ENCODE data around the gene SLC19A2. TPM values are rescaled to one million over a fixed set of nuclear protein-coding genes. Genes with fewer than 3 reads are reported as not detected.
A peak's percentile ranks its signal among the peaks of the same experiment; 100 is the strongest.
"Not testable (repeated sequence)": the region's sequence is repeated elsewhere in the genome, so short reads cannot be mapped to it uniquely, and the experiment has no call there.

SLC19A2 gene
- 10 to 100 TPM; 12.6 to 18.0 (median 14.1) TPM for polyA plus RNA-seq (ENCODE audit: insufficient read depth in 1 of 5, insufficient read length in 5 of 5, low replicate concordance in 1 of 5)
- long read RNA-seq, donor 1, partial matches to known transcripts, result 8 of 11 reads
- long read RNA-seq, donor 1, other reads (novel, unspliced or antisense), result 0 of 11 reads
- long read RNA-seq, donor 2, result 0 reads
- long read RNA-seq, donor 3, result 0 reads
- long read RNA-seq, donor 4, partial matches to known transcripts, result 0 of 1 reads
- long read RNA-seq, donor 4, other reads (novel, unspliced or antisense), result 0 of 1 reads
- long read RNA-seq, donor 5, partial matches to known transcripts, result 5 of 7 reads
- long read RNA-seq, donor 5, other reads (novel, unspliced or antisense), result 0 of 7 reads
- long read RNA-seq, donor 6, transcript SLC19A2-201 (6 exons, 3,671 nt), result major isoform, 6 of 6 reads
- long read RNA-seq, donor 6, partial matches to known transcripts, result 0 of 6 reads
- long read RNA-seq, donor 6, other reads (novel, unspliced or antisense), result 0 of 6 reads
- long read RNA-seq, donor 7, partial matches to known transcripts, result 6 of 7 reads
- long read RNA-seq, donor 7, other reads (novel, unspliced or antisense), result 0 of 7 reads
- long read RNA-seq, donor 8, partial matches to known transcripts, result 0 of 1 reads
- long read RNA-seq, donor 8, other reads (novel, unspliced or antisense), result 0 of 1 reads

GRCh38 chr1:169485431-169486280, at the start of gene SLC19A2:
Gene SLC19A2, minus strand, starts transcription at chr1:169485944. Its CDS starts 178 bp downstream, at chr1:169485766.
- DNase-seq, result peak; percentile 99

- no peak for DNase-seq
Observed at GRCh38 chr1:169534653-169535052, 48.9 kb upstream of the SLC19A2 start.

DNA sequence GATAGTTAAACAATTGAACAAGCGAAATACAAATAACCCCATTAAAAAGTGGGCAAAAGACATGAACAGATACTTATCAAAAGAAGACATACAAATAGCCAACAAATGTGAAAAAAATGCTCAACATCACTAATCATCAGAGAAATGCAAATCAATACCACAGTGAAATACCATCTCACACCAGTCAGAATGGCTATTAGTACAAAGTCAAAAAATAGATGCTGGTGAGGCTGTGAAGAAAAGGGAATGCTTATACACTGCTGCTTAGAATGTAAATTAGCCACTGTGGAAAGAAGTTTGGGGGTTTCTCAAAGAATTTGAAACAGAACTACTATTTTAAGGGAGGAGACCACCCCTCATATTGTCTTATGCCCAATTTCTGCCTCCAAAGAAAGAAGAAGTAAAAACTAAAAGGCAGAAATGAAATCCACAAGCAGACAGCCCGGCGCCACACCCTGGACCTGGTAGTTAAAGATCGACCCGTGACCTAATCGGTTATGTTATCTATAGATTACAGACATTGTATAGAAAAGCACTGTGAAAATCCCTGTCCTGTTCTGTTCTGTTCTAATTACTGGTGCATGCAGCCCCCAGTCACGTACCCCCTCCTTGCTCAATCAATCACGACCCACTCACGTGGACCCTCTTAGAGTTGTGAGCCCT, 47.9 kb upstream of the SLC19A2 start:
- DNase-seq, result not testable (repeated sequence)

DNA sequence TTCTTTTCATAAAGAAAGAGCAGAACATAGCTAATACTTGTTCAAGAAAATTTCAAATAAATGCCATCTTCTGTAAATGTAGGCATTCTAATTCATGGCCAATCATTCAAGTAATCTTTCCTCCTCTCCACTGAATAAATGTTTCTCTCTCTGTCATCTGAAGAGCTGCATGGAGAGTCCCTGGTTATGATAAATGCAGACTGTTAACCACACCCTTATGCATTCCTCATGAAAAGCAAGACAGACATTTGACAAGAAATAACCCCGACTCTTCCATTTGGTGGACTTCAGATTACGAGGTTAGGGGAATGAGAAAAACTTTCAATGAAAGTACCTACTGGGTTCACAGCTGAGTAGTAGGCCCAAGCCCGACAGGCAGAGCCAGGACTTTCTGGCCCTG, 44.7 kb upstream of the SLC19A2 start:
- no peak for DNase-seq

DNA sequence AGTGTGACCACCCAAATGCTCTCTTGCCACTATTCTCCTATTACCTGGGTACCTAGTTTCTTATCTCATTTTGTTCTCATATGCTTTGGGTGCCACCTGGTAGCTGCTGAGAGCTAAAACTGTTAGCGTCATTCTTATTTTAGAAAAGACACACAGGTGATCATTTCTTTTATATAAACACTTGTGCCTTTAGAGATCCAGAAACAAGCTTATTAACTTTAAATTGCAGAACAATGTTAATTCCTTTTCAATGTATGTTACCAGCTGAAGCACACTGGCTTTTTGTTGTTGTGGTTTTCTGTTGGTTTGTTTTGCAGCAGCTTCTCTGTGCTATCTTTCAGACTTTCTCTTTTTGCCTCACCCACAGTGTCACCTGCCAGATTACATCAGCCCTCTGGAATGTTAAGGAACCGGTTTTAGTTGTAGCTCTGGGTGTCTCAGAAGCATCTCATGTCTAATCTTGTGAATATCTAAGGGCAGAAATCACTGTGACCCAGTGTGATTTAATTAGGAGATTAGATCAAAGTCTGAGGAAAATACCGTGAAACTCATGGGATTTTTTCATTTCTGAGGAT, 43.4 kb upstream of the SLC19A2 start:
- peak in 1 of 2 donors; percentile 27 for DNase-seq

GRCh38 chr1:169528215-169529067, 42.7 kb upstream of the SLC19A2 start:
- DNase-seq, result no peak

DNA sequence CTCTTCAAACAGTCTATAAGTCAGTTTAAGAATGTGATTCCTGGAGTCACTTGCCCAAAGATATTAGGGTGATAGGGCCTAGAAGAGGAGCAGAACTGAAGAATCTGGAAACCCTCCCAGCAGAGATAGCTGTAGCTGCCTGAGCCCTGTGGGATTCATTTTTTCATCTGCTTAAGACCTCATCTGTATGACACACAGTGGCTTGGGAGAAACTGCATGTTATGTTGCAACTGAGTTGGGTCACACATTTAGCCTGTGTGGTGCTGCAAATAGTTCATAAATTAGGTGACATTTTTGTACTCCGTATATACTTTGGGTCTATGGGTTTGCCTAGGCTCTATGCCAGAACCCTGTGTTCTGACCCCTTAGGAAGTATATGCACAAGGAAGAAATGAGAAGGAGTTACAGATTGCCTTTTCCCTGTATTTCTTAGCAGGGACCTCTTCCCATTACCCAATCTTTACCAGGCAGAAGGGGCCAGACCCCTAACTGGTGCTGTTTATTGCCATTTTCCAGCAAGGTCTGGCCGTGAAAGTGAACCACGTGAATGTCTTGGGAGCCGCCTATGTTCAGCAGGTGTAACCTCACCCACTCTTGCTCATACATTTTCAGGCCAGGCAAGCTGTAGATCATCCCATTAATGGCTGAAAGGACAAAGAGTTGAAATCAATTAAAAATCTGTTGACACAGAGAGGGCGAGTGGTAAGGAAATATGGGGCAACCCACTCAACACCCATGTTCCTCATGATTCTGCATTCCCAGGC, 41.9 kb upstream of the SLC19A2 start:
- DNase-seq, result no peak

GRCh38 chr1:169527001-169527400, 41.3 kb upstream of the SLC19A2 start:
- DNase-seq, result no peak

DNA sequence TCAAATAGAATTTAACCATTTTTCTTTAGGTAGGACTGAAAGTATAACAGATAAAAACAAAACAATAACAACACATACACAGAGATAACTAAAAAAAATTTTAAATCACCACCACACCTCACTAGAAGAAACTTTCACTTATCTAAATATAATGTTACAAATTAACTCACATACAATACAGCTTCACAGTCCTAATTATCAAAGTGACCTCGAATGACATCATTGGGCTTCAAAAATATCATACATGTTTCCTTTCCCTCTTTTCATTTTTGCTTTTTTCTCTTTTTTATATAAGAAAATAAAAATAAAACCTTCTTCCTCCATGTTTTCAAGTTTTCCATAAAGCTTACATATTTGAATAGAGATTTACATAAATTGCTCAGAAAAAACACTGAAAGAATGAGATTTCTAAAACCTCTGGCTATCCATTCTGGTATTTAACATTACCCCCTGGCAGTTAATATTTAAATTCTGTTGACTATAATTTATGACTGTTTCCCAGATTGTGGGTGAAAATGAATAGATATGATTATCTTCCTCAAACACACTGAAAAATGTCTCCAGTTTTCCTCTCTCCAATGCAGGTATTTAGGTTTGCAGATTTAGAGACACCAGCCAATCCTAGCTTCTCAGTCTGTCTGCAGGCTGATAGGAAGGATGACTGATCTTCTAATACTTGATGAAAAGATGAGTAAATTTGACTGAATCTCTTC, 40.5 kb upstream of the SLC19A2 start:
- DNase-seq, result no peak

DNA sequence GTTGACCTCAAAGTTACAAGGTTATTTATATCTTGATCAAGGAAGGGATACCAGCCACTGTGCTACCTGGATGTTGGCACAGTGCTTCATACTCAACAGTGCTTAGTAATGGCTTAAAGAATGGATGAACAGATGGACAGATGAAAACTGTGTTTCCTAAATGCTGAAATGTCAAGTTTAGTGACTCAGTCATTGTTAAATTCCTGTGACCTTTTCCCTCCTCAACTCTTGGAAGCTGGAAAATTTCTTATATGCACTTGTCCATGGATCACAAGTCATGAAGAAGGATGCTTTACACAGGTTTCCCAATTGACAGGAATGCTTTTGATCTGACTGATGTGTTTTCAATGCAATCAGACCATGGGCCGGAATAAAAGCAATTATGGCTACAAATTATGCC, 39.6 kb upstream of the SLC19A2 start:
- no peak for DNase-seq

GRCh38 chr1:169523904-169524303, 38.2 kb upstream of the SLC19A2 start:
- DNase-seq, result no peak

DNA sequence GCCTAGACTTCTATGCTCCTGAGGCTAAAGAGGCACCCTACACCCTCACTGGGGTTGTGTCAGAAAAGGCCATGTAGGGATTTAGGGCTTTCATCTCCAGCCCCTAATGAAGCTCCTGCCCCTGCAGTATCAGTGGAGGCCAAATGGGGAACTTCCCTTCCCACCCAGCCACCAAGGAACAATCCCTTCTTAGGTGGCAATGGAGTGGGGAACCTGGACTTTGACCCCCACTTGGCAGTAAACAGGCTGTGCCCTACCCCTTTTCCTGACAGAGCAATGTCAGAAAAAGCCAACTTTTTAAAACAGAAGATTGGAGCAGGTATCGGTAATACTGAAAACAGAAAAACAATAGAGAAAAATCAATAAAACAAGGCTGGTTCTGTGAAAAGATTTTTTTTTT, 35.5 kb upstream of the SLC19A2 start:
- no peak for DNase-seq

GRCh38 chr1:169517558-169518186, 31.9 kb upstream of the SLC19A2 start:
- no peak for DNase-seq

DNA sequence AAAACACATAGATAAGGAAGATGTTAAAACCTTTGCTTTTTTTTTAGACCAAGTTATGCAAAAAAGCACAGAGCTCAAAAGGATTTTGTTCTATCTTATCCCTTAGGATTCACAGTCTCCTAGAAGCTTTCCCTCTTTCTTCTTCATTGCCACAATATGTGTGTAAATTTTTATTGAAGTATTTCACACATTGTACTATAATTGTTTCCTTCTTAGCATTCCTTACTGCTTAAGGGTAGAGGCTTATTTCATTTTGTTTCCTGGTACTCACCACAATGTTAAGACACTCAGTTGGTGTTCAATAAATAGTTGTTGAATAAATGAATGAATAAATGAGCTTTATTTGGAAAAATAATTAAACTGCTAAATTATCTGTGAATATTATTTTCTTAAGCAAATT, 29.9 kb upstream of the SLC19A2 start:
- no peak for DNase-seq

- DNase-seq, result no peak
Observed at GRCh38 chr1:169514566-169515270, 29.0 kb upstream of the SLC19A2 start.

DNA sequence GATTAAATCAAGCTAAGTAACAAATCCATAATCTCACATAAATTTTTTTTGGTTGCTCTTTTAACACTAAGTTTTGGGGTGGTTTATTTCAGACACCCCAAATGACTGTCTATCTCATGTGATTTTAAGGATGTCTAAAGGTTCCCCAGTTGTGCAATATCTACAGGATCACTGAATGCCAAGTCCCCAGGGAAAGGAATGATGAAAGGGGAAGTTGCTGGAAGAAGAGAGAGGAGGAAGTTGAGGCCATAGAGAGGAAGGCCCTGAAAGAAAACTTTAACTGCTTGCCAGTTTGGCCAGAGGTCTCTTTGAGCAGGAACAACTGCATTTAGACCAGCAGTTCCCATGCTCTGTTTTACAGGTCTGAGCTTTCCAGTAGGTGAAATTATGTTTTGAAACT, 27.5 kb upstream of the SLC19A2 start:
- no peak for DNase-seq

GRCh38 chr1:169511316-169512005, 25.7 kb upstream of the SLC19A2 start:
- no peak for DNase-seq
